GM23338 (cell line): ENCODE data around the gene DNAH9. TPM values are rescaled to one million over a fixed set of nuclear protein-coding genes. Genes with fewer than 3 reads are reported as not detected.

Source experiments
- ATAC-seq: fragments of 200-7000 bp; cut with Tn5 transposase; 3 replicates; pipeline ENCODE4 v1.9.1; 2020
- DNase-seq: peaks from one replicate; pipeline ENCODE4 v3.0.0-alpha.2; 2015; ENCODE audit warnings: low spot score
- H2AFZ ChIP-seq: fragments of 200-600 bp; sonication (generic); 2 replicates; pipeline ENCODE4 v1.8.0; 2016; ENCODE audit warnings: antibody characterized with exemption, mild to moderate bottlenecking, moderate library complexity
- H3F3A ChIP-seq: fragments of 200-600 bp; sonication (generic); replicated peaks from 2 replicates; pipeline ENCODE4 v1.8.0; 2017; ENCODE audit warnings: antibody characterized with exemption, mixed run types, low read depth
- H3K27ac ChIP-seq: fragments of 200-600 bp; sonication (generic); 2 replicates; pipeline ENCODE4 v1.6.1; 2016; ENCODE audit warnings: low read depth
- H3K27me3 ChIP-seq: fragments of 200-600 bp; sonication (generic); 2 replicates; pipeline ENCODE4 v1.8.0; 2016; ENCODE audit warnings: mild to moderate bottlenecking, mixed run types, moderate library complexity; ENCODE audit not compliant: insufficient read depth
- H3K36me3 ChIP-seq: fragments of 200-600 bp; sonication (generic); 2 replicates; pipeline ENCODE4 v1.8.0; 2016; ENCODE audit warnings: mild to moderate bottlenecking; ENCODE audit not compliant: insufficient read depth
- H3K4me1 ChIP-seq: fragments of 200-600 bp; sonication (generic); 2 replicates; pipeline ENCODE4 v1.8.0; 2016; ENCODE audit warnings: mild to moderate bottlenecking, moderate library complexity; ENCODE audit not compliant: insufficient read depth
- H3K4me2 ChIP-seq: fragments of 200-600 bp; sonication (generic); 2 replicates; pipeline ENCODE4 v1.7.1; 2017; ENCODE audit warnings: mixed run types
- H3K4me3 ChIP-seq: fragments of 200-600 bp; sonication (generic); 2 replicates; pipeline ENCODE4 v1.6.1; 2016; ENCODE audit warnings: mixed run types
- H3K79me2 ChIP-seq: fragments of 200-600 bp; sonication (generic); replicated peaks from 2 replicates; pipeline ENCODE4 v1.8.0; 2017; ENCODE audit warnings: mild to moderate bottlenecking; ENCODE audit not compliant: insufficient read depth
- H3K9me2 ChIP-seq: fragments of 200-600 bp; sonication (generic); 2 replicates; pipeline ENCODE4 v1.8.0; 2017; ENCODE audit not compliant: insufficient read depth
- H4K20me1 ChIP-seq: fragments of 200-600 bp; sonication (generic); replicated peaks from 2 replicates; pipeline ENCODE4 v1.8.0; 2017; ENCODE audit warnings: mild to moderate bottlenecking; ENCODE audit not compliant: insufficient read depth
- H3K27ac Mint-ChIP-seq: 2 replicates; pipeline ENCODE4 v1.8.0; 2020; ENCODE audit warnings: inconsistent platforms, mild to moderate bottlenecking, moderate library complexity, mixed read lengths
- H3K27me3 Mint-ChIP-seq: 3 replicates; pipeline ENCODE4 v1.8.0; 2022; ENCODE audit warnings: low read depth, mild to moderate bottlenecking, moderate library complexity, mixed read lengths, inconsistent platforms; ENCODE audit not compliant: insufficient read depth, poor library complexity
- H3K36me3 Mint-ChIP-seq: 3 replicates; pipeline ENCODE4 v1.8.0; 2021; ENCODE audit warnings: low read depth, mild to moderate bottlenecking, inconsistent platforms, moderate library complexity, mixed read lengths
- H3K4me1 Mint-ChIP-seq: 3 replicates; pipeline ENCODE4 v1.8.0; 2020; ENCODE audit warnings: mild to moderate bottlenecking, inconsistent platforms, mixed read lengths
- H3K4me3 Mint-ChIP-seq: 3 replicates; pipeline ENCODE4 v1.8.0; 2021; ENCODE audit warnings: moderate library complexity, mild to moderate bottlenecking, inconsistent platforms, mixed read lengths
- H3K9me3 Mint-ChIP-seq: 3 replicates; pipeline ENCODE4 v1.8.0; 2020; ENCODE audit warnings: moderate library complexity, mild to moderate bottlenecking, inconsistent platforms, mixed read lengths
- CREB1 ChIP-seq: fragments of 250-450 bp; sonication (Bioruptor Pico); IDR thresholded peaks from 2 replicates; pipeline ENCODE4 v1.5.0; 2020; ENCODE audit warnings: low read depth, mild to moderate bottlenecking, moderate library complexity
- EZH2phosphoT487 ChIP-seq: fragments of 200-600 bp; sonication (generic); IDR thresholded peaks from one replicate; pipeline ENCODE4 v1.8.1; 2018; ENCODE audit warnings: antibody characterized with exemption; ENCODE audit not compliant: unreplicated experiment
- JUNB ChIP-seq: IDR thresholded peaks from one replicate; pipeline ENCODE4 v1.6.1; 2016; ENCODE audit warnings: antibody characterized with exemption; ENCODE audit not compliant: unreplicated experiment
- NANOG ChIP-seq: IDR thresholded peaks from 2 replicates; pipeline ENCODE4 v1.6.1; 2016; ENCODE audit warnings: antibody characterized with exemption, borderline replicate concordance
- POLR2AphosphoS5 ChIP-seq: IDR thresholded peaks from 2 replicates; pipeline ENCODE4 v1.6.1; 2016; ENCODE audit warnings: antibody characterized with exemption, low read depth
- STAT1 ChIP-seq: IDR thresholded peaks from one replicate; pipeline ENCODE4 v1.6.1; 2016; ENCODE audit warnings: antibody characterized with exemption; ENCODE audit not compliant: unreplicated experiment
- ZNF114 ChIP-seq: fragments of 250-450 bp; sonication (Bioruptor Pico); IDR thresholded peaks from 2 replicates; pipeline ENCODE4 v1.5.0; 2020; ENCODE audit warnings: mild to moderate bottlenecking, moderate library complexity
- ZNF331 ChIP-seq: fragments of 250-450 bp; sonication (Bioruptor Pico); IDR thresholded peaks from 2 replicates; pipeline ENCODE4 v1.5.0; 2020; ENCODE audit warnings: low read depth, mild to moderate bottlenecking, moderate library complexity
- polyA plus RNA-seq: library from polyadenylated mRNA; unstranded; fragments of >200 nt; fragmentation: Nextera tagmentation; extraction: Ambion mirVana; gene quantifications from 2 replicates; pipeline ENCODE4 v1.2.1, GENCODE V29; 2016
- total RNA-seq: library from RNA; depleted of rRNA; stranded (reverse); fragments of >200 nt; shearing (Covaris generic); gene quantifications from 2 replicates; pipeline ENCODE4 v1.2.3, GENCODE V29; 2014
- TF ChIP-seq, protein P1 (sequence below): IDR thresholded peaks from 2 replicates; pipeline ENCODE4 v1.6.1; 2016; ENCODE audit warnings: antibody characterized with exemption
- TF ChIP-seq, protein P2 (sequence below): IDR thresholded peaks from one replicate; pipeline ENCODE4 v1.6.1; 2018; ENCODE audit warnings: antibody characterized with exemption; ENCODE audit not compliant: unreplicated experiment
- TF ChIP-seq, protein P3 (sequence below), 2 experiments: fragments of 200-600 bp in 1 of 2; sonication (generic) in 1 of 2; conservative IDR thresholded peaks; 2 replicates each; pipeline versions ENCODE4 v1.5.1 to v1.6.1; 2016 to 2017; ENCODE audit warnings: antibody characterized with exemption in 2 of 2, low read depth in 2 of 2, mild to moderate bottlenecking in 2 of 2, moderate library complexity in 1 of 2

Gene DNAH9
- total and polyA plus RNA-seq, 2 experiments from 2014 or later, result not detected

DNA sequence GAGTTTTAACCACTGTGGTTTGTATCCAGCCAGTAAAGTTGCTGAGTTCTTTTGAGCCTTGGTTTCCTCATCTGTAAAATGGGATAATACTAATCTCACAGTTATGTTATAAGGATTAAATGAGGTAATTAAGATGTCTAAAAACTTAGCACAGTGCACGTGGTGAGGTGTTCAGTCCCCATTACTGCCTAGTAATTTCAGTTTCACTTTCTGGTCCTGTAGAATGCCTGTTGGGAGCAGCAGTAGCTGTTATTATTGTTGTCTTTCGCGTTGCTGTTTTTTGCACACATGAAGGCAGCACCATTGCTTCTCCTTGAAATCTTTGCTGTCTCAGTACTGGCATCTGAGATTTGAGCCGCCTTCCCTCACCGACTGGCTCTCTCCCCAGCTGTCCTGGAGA is 182.4 kb downstream of the DNAH9 start:
- H3K4me1 Mint-ChIP-seq, result no peaks in the 10 kb centered on the region
- Histone ChIP-seq H3F3A (no peaks in the 10 kb centered on the region), H4K20me1 (no peaks in the 10 kb centered on the region), H3K79me2 (no peaks in the 10 kb centered on the region), H3K27me3 (no peaks in the 10 kb centered on the region), H3K4me1 (no peaks in the 10 kb centered on the region), H3K27ac (no peak overlapping the region), H3K4me3 (no peak overlapping the region), H3K9me2 (no peaks in the 10 kb centered on the region), H2AFZ (no peak overlapping the region), H3K4me2 (no peak overlapping the region), H3K36me3 (peaks cover 9% of the 10 kb centered on the region; the same call in 1 of the 2 replicates)
- peaks cover 96% of the 10 kb centered on the region for H3K9me3 Mint-ChIP-seq
- no peak for ATAC-seq
- no peak overlapping the region for H3K27ac Mint-ChIP-seq
- TF ChIP-seq POLR2AphosphoS5 (no peak), NANOG (no peak), ZNF114 (CRISPR knock-in tag) (no peak), CREB1 (no peak), JUNB (no peak), STAT1 (no peak), EZH2phosphoT487 (no peak), ZNF331 (no peak)
- TF ChIP-seq, protein P1, sequence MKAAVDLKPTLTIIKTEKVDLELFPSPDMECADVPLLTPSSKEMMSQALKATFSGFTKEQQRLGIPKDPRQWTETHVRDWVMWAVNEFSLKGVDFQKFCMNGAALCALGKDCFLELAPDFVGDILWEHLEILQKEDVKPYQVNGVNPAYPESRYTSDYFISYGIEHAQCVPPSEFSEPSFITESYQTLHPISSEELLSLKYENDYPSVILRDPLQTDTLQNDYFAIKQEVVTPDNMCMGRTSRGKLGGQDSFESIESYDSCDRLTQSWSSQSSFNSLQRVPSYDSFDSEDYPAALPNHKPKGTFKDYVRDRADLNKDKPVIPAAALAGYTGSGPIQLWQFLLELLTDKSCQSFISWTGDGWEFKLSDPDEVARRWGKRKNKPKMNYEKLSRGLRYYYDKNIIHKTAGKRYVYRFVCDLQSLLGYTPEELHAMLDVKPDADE, result no peak
- TF ChIP-seq, protein P2, sequence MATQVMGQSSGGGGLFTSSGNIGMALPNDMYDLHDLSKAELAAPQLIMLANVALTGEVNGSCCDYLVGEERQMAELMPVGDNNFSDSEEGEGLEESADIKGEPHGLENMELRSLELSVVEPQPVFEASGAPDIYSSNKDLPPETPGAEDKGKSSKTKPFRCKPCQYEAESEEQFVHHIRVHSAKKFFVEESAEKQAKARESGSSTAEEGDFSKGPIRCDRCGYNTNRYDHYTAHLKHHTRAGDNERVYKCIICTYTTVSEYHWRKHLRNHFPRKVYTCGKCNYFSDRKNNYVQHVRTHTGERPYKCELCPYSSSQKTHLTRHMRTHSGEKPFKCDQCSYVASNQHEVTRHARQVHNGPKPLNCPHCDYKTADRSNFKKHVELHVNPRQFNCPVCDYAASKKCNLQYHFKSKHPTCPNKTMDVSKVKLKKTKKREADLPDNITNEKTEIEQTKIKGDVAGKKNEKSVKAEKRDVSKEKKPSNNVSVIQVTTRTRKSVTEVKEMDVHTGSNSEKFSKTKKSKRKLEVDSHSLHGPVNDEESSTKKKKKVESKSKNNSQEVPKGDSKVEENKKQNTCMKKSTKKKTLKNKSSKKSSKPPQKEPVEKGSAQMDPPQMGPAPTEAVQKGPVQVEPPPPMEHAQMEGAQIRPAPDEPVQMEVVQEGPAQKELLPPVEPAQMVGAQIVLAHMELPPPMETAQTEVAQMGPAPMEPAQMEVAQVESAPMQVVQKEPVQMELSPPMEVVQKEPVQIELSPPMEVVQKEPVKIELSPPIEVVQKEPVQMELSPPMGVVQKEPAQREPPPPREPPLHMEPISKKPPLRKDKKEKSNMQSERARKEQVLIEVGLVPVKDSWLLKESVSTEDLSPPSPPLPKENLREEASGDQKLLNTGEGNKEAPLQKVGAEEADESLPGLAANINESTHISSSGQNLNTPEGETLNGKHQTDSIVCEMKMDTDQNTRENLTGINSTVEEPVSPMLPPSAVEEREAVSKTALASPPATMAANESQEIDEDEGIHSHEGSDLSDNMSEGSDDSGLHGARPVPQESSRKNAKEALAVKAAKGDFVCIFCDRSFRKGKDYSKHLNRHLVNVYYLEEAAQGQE, result no peak
- TF ChIP-seq, protein P3, sequence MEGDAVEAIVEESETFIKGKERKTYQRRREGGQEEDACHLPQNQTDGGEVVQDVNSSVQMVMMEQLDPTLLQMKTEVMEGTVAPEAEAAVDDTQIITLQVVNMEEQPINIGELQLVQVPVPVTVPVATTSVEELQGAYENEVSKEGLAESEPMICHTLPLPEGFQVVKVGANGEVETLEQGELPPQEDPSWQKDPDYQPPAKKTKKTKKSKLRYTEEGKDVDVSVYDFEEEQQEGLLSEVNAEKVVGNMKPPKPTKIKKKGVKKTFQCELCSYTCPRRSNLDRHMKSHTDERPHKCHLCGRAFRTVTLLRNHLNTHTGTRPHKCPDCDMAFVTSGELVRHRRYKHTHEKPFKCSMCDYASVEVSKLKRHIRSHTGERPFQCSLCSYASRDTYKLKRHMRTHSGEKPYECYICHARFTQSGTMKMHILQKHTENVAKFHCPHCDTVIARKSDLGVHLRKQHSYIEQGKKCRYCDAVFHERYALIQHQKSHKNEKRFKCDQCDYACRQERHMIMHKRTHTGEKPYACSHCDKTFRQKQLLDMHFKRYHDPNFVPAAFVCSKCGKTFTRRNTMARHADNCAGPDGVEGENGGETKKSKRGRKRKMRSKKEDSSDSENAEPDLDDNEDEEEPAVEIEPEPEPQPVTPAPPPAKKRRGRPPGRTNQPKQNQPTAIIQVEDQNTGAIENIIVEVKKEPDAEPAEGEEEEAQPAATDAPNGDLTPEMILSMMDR (conservative IDR thresholded peaks at IDR 0.05; ENCODE audit: low read depth in 2 of 2), result no peak
- H3K27me3 Mint-ChIP-seq, result peaks cover 4% of the 10 kb centered on the region
- no peak overlapping the region for H3K4me3 Mint-ChIP-seq
- H3K36me3 Mint-ChIP-seq, result peaks cover 48% of the 10 kb centered on the region
- DNase-seq, result no peak
